DND-41 (cell line): ENCODE data around the gene MRE11.
A peak's percentile ranks its signal among the peaks of the same experiment; 100 is the strongest.

ENCODE experiments used
- ATAC-seq: fragments of 200-7000 bp; cut with Tn5 transposase; 3 replicates; pipeline ENCODE4 v1.9.1; 2021; ENCODE audit warnings: low read depth; ENCODE audit not compliant: insufficient read depth
- DNase-seq: peaks from one replicate; pipeline ENCODE4 v3.0.0-alpha.2; 2020
- H2AFZ ChIP-seq: 2 replicates; pipeline ENCODE4 v1.6.0; 2012; ENCODE audit warnings: low read depth, low read length
- H3K27ac ChIP-seq: 2 replicates; pipeline ENCODE4 v1.5.1; 2012; ENCODE audit warnings: low read length, inconsistent platforms
- H3K27me3 ChIP-seq: fragments of 200-600 bp; sonication (generic); 2 replicates; pipeline ENCODE4 v1.6.0; 2012; ENCODE audit warnings: low read length, mild to moderate bottlenecking, inconsistent platforms; ENCODE audit not compliant: insufficient read depth, poor library complexity
- H3K36me3 ChIP-seq: 2 replicates; pipeline ENCODE4 v1.5.1; 2012; ENCODE audit warnings: low read length, inconsistent platforms; ENCODE audit not compliant: insufficient read depth
- H3K4me1 ChIP-seq: 2 replicates; pipeline ENCODE4 v1.5.1; 2012; ENCODE audit warnings: mild to moderate bottlenecking, low read length; ENCODE audit not compliant: insufficient read depth
- H3K4me2 ChIP-seq: 2 replicates; pipeline ENCODE4 v1.6.0; 2012; ENCODE audit warnings: mild to moderate bottlenecking, moderate library complexity, low read length, inconsistent platforms; ENCODE audit not compliant: insufficient read depth
- H3K4me3 ChIP-seq, 2 experiments: fragments of 200-600 bp in 1 of 2; shearing (Covaris generic) in 1 of 2; 2 replicates each; pipeline ENCODE4 v1.5.1; 2012 to 2016; ENCODE audit warnings: inconsistent platforms in 2 of 2, low read length in 2 of 2, mild to moderate bottlenecking in 2 of 2, low read depth in 1 of 2, moderate library complexity in 1 of 2
- H3K79me2 ChIP-seq: 2 replicates; pipeline ENCODE4 v1.6.0; 2012; ENCODE audit warnings: low read length, inconsistent platforms; ENCODE audit not compliant: insufficient read depth
- H3K9ac ChIP-seq: 2 replicates; pipeline ENCODE4 v1.6.0; 2012; ENCODE audit warnings: low read depth, mild to moderate bottlenecking, inconsistent platforms, low read length, moderate library complexity
- H3K9me3 ChIP-seq: 2 replicates; pipeline ENCODE4 v1.5.1; 2012; ENCODE audit warnings: low read length, moderate library complexity, mild to moderate bottlenecking, inconsistent platforms; ENCODE audit not compliant: insufficient read depth, severe bottlenecking
- H4K20me1 ChIP-seq: 2 replicates; pipeline ENCODE4 v1.6.0; 2012; ENCODE audit warnings: low read length; ENCODE audit not compliant: insufficient read depth
- EZH2 ChIP-seq: IDR thresholded peaks from 3 replicates; pipeline ENCODE4 v1.6.1; 2012; ENCODE audit warnings: borderline replicate concordance, low read depth, mild to moderate bottlenecking, moderate library complexity, low read length, inconsistent platforms; ENCODE audit not compliant: severe bottlenecking
- TF ChIP-seq, protein P1 (sequence below): IDR thresholded peaks from 2 replicates; pipeline ENCODE4 v1.5.1; 2012; ENCODE audit warnings: borderline replicate concordance, low read length, moderate library complexity, mild to moderate bottlenecking; ENCODE audit not compliant: poor library complexity, severe bottlenecking; ENCODE audit errors: extremely low read depth

The MRE11 gene

DNA sequence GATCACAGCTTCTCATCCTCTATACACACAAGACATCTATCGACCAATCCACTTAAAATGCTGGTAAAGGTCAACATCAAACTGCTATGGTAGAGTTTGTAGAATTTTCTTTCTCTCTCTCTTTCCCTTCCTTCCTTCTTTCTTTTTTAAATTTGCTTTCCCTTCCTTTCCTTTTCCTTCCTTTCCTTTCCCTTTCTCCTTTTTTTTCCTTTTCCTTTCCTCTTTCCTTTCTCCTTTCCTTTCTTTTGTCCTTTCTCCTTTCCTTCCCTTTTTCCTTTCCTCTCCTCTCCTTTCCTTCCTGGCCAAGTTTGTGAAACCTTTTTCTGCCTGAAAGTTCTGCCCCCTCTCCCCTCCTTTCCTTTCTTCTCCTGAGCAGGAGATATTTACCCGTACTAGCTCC is 21.8 kb upstream of the MRE11 start:
- ATAC-seq (no peak), DNase-seq (no peak)
- peaks cover 22% of the 10 kb centered on the region for H3K27me3 ChIP-seq
- H3K27ac ChIP-seq = no peak overlapping the region
- H3K4me1 ChIP-seq = peaks cover 10% of the 10 kb centered on the region
- H4K20me1 ChIP-seq = no peaks in the 10 kb centered on the region
- H3K4me3 ChIP-seq = no peak overlapping the region
- H3K4me2 ChIP-seq = no peak overlapping the region
- no peaks in the 10 kb centered on the region for H3K9me3 ChIP-seq
- no peak overlapping the region for H3K9ac ChIP-seq
- no peaks in the 10 kb centered on the region for H3K36me3 ChIP-seq
- TF ChIP-seq, protein P1, sequence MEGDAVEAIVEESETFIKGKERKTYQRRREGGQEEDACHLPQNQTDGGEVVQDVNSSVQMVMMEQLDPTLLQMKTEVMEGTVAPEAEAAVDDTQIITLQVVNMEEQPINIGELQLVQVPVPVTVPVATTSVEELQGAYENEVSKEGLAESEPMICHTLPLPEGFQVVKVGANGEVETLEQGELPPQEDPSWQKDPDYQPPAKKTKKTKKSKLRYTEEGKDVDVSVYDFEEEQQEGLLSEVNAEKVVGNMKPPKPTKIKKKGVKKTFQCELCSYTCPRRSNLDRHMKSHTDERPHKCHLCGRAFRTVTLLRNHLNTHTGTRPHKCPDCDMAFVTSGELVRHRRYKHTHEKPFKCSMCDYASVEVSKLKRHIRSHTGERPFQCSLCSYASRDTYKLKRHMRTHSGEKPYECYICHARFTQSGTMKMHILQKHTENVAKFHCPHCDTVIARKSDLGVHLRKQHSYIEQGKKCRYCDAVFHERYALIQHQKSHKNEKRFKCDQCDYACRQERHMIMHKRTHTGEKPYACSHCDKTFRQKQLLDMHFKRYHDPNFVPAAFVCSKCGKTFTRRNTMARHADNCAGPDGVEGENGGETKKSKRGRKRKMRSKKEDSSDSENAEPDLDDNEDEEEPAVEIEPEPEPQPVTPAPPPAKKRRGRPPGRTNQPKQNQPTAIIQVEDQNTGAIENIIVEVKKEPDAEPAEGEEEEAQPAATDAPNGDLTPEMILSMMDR = no peak
- no peak for TF ChIP-seq EZH2
- no peaks in the 10 kb centered on the region for H3K79me2 ChIP-seq
- H2AFZ ChIP-seq = no peak overlapping the region

DNA sequence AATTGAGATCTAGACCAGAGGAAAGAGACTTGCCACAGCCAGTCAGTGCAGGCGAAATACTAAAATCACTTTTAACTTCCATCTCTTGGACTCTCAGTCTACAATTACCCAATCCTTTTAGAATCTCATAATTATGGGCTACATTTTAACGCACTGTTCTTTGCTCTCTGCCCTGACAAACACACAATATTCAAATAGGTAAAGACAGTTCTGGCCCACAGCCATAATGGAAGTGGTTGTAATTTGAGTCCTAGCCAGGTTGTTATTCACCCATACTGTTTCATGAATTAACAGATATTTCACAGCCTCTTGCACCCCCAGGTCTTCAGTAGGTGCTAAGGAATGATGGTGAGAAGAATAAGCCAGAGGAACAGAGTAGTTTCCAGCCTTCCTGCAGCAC is 19.4 kb upstream of the MRE11 start:
- no peak for TF ChIP-seq EZH2
- TF ChIP-seq, protein P1 = no peak
- Histone ChIP-seq H3K27ac (no peak overlapping the region), H4K20me1 (no peaks in the 10 kb centered on the region), H3K9ac (no peak overlapping the region), H3K4me1 (peaks cover 10% of the 10 kb centered on the region), H3K27me3 (peaks cover 22% of the 10 kb centered on the region), H3K79me2 (no peaks in the 10 kb centered on the region), H3K9me3 (no peaks in the 10 kb centered on the region), H2AFZ (no peak overlapping the region), H3K36me3 (no peaks in the 10 kb centered on the region), H3K4me2 (no peak overlapping the region), H3K4me3 (no peak overlapping the region)
- ATAC-seq = no peak
- no peak for DNase-seq

DNA sequence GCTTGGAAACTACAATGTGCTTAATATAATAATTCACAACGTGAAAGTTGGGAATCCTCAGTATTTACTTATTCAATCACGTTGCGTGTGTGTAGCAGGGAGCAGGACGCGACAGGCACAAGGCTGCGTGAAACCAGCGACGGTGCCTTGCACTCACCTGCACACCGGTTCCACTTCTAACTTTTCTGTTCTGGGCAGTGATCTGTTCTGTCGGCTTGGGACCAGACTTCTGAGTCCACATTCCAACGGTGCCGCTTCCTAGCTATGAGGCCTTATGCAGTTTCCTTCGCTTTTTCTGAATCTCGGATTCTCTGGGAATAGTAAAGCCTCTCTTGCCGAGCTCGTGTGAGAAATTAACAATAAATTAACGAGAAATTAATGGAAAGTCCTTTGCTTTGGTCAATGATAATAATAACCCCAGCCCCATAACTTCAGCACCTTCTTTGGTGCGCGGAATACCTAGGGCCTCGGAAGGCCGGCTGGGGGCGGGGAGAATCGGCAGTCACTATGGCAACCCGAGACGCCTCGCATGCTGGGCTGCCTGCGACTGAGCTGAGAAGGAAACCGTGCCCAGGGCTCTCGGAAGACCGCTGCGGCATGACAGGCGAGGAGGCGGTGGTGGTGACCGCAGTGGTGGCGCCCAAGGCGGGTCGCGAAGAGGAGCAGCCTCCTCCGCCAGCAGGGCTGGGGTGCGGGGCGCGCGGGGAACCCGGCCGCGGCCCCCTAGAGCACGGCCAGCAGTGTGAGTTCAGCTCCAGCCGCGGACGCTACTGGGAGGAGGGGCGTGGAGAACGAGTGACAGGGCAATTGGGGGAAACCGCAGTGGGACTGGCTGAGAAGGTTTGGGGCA is 18.5 kb upstream of the MRE11 start, which contains the start of gene C11orf97:
C11orf97 (plus strand) TSS at position 530 of the 850 bp plus-strand sequence; CDS start at position 598, 68 bp downstream.
- Histone ChIP-seq H3K4me2 (peak within 1 kb of the TSS; percentile 65), H3K9ac (peak within 1 kb of the TSS; percentile 32; the same call in 1 of the 2 replicates), H3K9me3 (no peaks in the 10 kb centered on the region), H3K4me1 (peaks cover 10% of the 10 kb centered on the region), H4K20me1 (no peaks in the 10 kb centered on the region), H3K27me3 (peaks cover 21% of the 10 kb centered on the region), H2AFZ (0 out of 2 replicates have a peak within 1 kb of the TSS, but pooled peaks have one; percentile 26), H3K27ac (no peak within 1 kb of the TSS), H3K4me3 (peak within 1 kb of the TSS in 1 of 2 experiments; percentile 50; a peak in 3 of 4 replicates), H3K79me2 (no peaks in the 10 kb centered on the region), H3K36me3 (no peaks in the 10 kb centered on the region)
- peak; percentile 43 for DNase-seq
- TF ChIP-seq, protein P1 = no peak
- no peak for TF ChIP-seq EZH2
- ATAC-seq = peak; percentile 84
